HL-60 (cell line): Measurements from ENCODE around the gene TUT4.

Experiments used
- DNase-seq, 2 experiments: peaks; one replicate each; pipeline ENCODE4 v3.0.0-alpha.2; 2010 to 2020; ENCODE audit warnings: low read depth in 1 of 2, low spot score in 1 of 2
- H3K27ac ChIP-seq: fragments of 250-450 bp; sonication (Bioruptor Pico); replicated peaks from 2 replicates; pipeline ENCODE4 v1.5.1; 2020; ENCODE audit warnings: mild to moderate bottlenecking, moderate library complexity
- H3K27me3 ChIP-seq: fragments of 250-450 bp; sonication (Bioruptor Pico); 2 replicates; pipeline ENCODE4 v1.5.1; 2021; ENCODE audit warnings: mild to moderate bottlenecking, moderate library complexity; ENCODE audit not compliant: insufficient read depth, poor library complexity, severe bottlenecking
- H3K4me3 ChIP-seq: replicated peaks from 2 replicates; pipeline ENCODE4 v1.5.1; 2011; ENCODE audit warnings: mild to moderate bottlenecking, control low read depth, low read length; ENCODE audit not compliant: insufficient read depth
- CTCF ChIP-seq: IDR thresholded peaks from one replicate; pipeline ENCODE4 v1.5.1; 2011; ENCODE audit warnings: low read length, control low read depth, inconsistent platforms; ENCODE audit not compliant: insufficient read depth
- GABPA ChIP-seq: IDR thresholded peaks from 2 replicates; pipeline ENCODE4 v1.6.1; 2012; ENCODE audit warnings: low read depth
- POLR2AphosphoS5 ChIP-seq: IDR thresholded peaks from 2 replicates; pipeline ENCODE4 v1.6.1; 2012; ENCODE audit warnings: low read depth
- REST ChIP-seq: IDR thresholded peaks from 2 replicates; pipeline ENCODE4 v1.6.1; 2012; ENCODE audit warnings: low read depth; ENCODE audit not compliant: insufficient replicate concordance
- SPI1 ChIP-seq: IDR thresholded peaks from 2 replicates; pipeline ENCODE4 v1.6.1; 2012; ENCODE audit warnings: low read depth, mild to moderate bottlenecking, borderline replicate concordance

Gene TUT4

GRCh38 chr1:52477876-52478275, 75.0 kb downstream of the TUT4 start:
- H3K4me3 ChIP-seq, result no peak overlapping the region
- TF ChIP-seq SPI1 (no peak), GABPA (no peak), CTCF (no peak), REST (no peak)
- no peak for DNase-seq
- H3K27me3 ChIP-seq, result no peaks in the 10 kb centered on the region
- no peak overlapping the region for H3K27ac ChIP-seq

GRCh38 chr1:52476943-52477342, 75.9 kb downstream of the TUT4 start:
- Histone ChIP-seq H3K27ac (no peak overlapping the region), H3K27me3 (no peaks in the 10 kb centered on the region), H3K4me3 (no peak overlapping the region)
- DNase-seq, result no peak
- no peak for TF ChIP-seq REST
- TF ChIP-seq CTCF, result no peak
- no peak for TF ChIP-seq POLR2AphosphoS5
- no peak for TF ChIP-seq SPI1

GRCh38 chr1:52474807-52475206, 78.1 kb downstream of the TUT4 start:
- Histone ChIP-seq H3K27me3 (no peaks in the 10 kb centered on the region), H3K4me3 (no peak overlapping the region), H3K27ac (no peak overlapping the region)
- no peak for DNase-seq
- TF ChIP-seq GABPA (no peak), CTCF (no peak), SPI1 (no peak), REST (no peak), POLR2AphosphoS5 (no peak)
